MM.1S (cell line): ENCODE results near the gene GPAT3.

Source experiments
- DNase-seq: peaks from one replicate; pipeline ENCODE4 v3.0.0-alpha.2; 2015
- H2AFZ ChIP-seq: fragments of 300-600 bp; sonication (generic); 2 replicates; pipeline ENCODE4 v1.6.0; 2016; ENCODE audit warnings: antibody characterized with exemption, low read length
- H3F3A ChIP-seq: fragments of 300-600 bp; sonication (generic); 2 replicates; pipeline ENCODE4 v1.6.1; 2016; ENCODE audit warnings: mild to moderate bottlenecking, antibody characterized with exemption, low read length, moderate library complexity, mixed read lengths; ENCODE audit not compliant: insufficient read depth
- H3K27ac ChIP-seq: fragments of 300-600 bp; sonication (generic); 2 replicates; pipeline ENCODE4 v1.5.1; 2016; ENCODE audit warnings: mild to moderate bottlenecking, low read length
- H3K27me3 ChIP-seq: fragments of 300-600 bp; sonication (generic); replicated peaks from 2 replicates; pipeline ENCODE4 v1.6.0; 2016; ENCODE audit warnings: low read length; ENCODE audit not compliant: insufficient read depth
- H3K36me3 ChIP-seq: fragments of 300-600 bp; sonication (generic); replicated peaks from 2 replicates; pipeline ENCODE4 v1.6.1; 2016; ENCODE audit warnings: mild to moderate bottlenecking, low read length, mixed read lengths; ENCODE audit not compliant: insufficient read depth
- H3K4me1 ChIP-seq: fragments of 300-600 bp; sonication (generic); 2 replicates; pipeline ENCODE4 v1.6.1; 2016; ENCODE audit warnings: low read length, mixed read lengths
- H3K4me2 ChIP-seq: fragments of 300-600 bp; sonication (generic); 2 replicates; pipeline ENCODE4 v1.6.0; 2016; ENCODE audit warnings: low read depth, low read length
- H3K4me3 ChIP-seq: fragments of 300-600 bp; sonication (generic); 2 replicates; pipeline ENCODE4 v1.5.1; 2016; ENCODE audit warnings: low read length, mixed read lengths
- H3K79me2 ChIP-seq: fragments of 300-600 bp; sonication (generic); 2 replicates; pipeline ENCODE4 v1.6.1; 2016; ENCODE audit warnings: mixed run types, low read length, mixed read lengths
- H3K9ac ChIP-seq: fragments of 300-600 bp; sonication (generic); 2 replicates; pipeline ENCODE4 v1.6.1; 2016; ENCODE audit warnings: low read length, mixed read lengths
- H3K9me2 ChIP-seq: fragments of 300-600 bp; sonication (generic); replicated peaks from 2 replicates; pipeline ENCODE4 v1.6.1; 2016; ENCODE audit warnings: mild to moderate bottlenecking, low read length, mixed read lengths; ENCODE audit not compliant: insufficient read depth
- H3K9me3 ChIP-seq: fragments of 300-600 bp; sonication (generic); replicated peaks from 2 replicates; pipeline ENCODE4 v1.6.1; 2016; ENCODE audit warnings: mild to moderate bottlenecking, low read length, mixed read lengths; ENCODE audit not compliant: insufficient read depth
- H4K20me1 ChIP-seq: fragments of 300-600 bp; sonication (generic); 2 replicates; pipeline ENCODE4 v1.6.1; 2016; ENCODE audit warnings: mild to moderate bottlenecking, low read length, moderate library complexity, mixed read lengths; ENCODE audit not compliant: insufficient read depth
- CTCF ChIP-seq: fragments of 300-600 bp; sonication (generic); IDR thresholded peaks from 2 replicates; pipeline ENCODE4 v1.5.1; 2016; ENCODE audit warnings: antibody characterized with exemption, low read length, mixed read lengths
- EZH2 ChIP-seq: fragments of 300-600 bp; sonication (generic); optimal IDR thresholded peaks from 2 replicates; pipeline ENCODE3; 2017; ENCODE audit warnings: low read depth, mild to moderate bottlenecking, antibody characterized with exemption, low read length, mixed read lengths
- EZH2phosphoT487 ChIP-seq: fragments of 300-600 bp; sonication (generic); IDR thresholded peaks from 2 replicates; pipeline ENCODE4 v1.6.1; 2018; ENCODE audit warnings: antibody characterized with exemption, low read length

The GPAT3 gene

GRCh38 chr4:83548151-83548905 is 12.4 kb downstream of the GPAT3 start:
- DNase-seq = no peak
- H3K36me3 ChIP-seq = no peaks in the 10 kb centered on the region
- peaks cover 8% of the 10 kb centered on the region; the same call in 1 of the 2 replicates for H3K4me1 ChIP-seq

DNA sequence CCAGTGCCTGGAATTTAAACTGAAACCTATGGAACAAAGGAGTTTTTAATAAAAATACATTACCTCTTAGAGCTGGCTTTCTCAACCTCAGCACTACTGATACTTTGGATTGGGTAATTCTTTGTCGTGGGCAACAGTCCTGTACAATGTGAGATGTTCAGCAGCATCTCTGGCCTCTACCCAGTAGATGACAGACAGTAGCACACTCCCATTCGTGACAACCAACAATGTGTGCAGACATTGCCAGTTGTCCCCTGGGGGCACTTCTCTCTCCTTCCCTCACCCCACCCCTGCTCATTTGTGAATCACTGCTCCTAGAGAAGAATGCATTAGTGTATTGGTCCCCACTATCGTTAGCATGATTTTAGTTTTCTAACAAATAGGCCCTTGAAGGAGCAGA is 16.2 kb downstream of the GPAT3 start:
- Histone ChIP-seq H4K20me1 (no peaks in the 10 kb centered on the region), H3K9me3 (no peaks in the 10 kb centered on the region), H3F3A (no peaks in the 10 kb centered on the region), H3K27ac (no peak overlapping the region), H3K27me3 (no peaks in the 10 kb centered on the region), H3K4me2 (no peak overlapping the region), H2AFZ (no peak overlapping the region), H3K79me2 (no peaks in the 10 kb centered on the region), H3K36me3 (no peaks in the 10 kb centered on the region), H3K4me3 (no peak overlapping the region), H3K9ac (no peak overlapping the region), H3K9me2 (no peaks in the 10 kb centered on the region), H3K4me1 (peaks cover 8% of the 10 kb centered on the region; the same call in 1 of the 2 replicates)
- DNase-seq = no peak
- no peak for TF ChIP-seq CTCF
- no peak for TF ChIP-seq EZH2
- TF ChIP-seq EZH2phosphoT487 = no peak

More at GRCh38 chr4:83548151-83548905, 12.4 kb downstream of the GPAT3 start:
- H3K4me2 ChIP-seq = no peak overlapping the region
- no peak overlapping the region for H3K27ac ChIP-seq
- no peak overlapping the region for H3K9ac ChIP-seq
- no peaks in the 10 kb centered on the region for H3K9me2 ChIP-seq
- no peak overlapping the region for H3K4me3 ChIP-seq
- H3F3A ChIP-seq = no peaks in the 10 kb centered on the region
- no peaks in the 10 kb centered on the region for H3K79me2 ChIP-seq
- no peak for TF ChIP-seq CTCF
- H2AFZ ChIP-seq = no peak overlapping the region
- no peaks in the 10 kb centered on the region for H3K9me3 ChIP-seq
- no peaks in the 10 kb centered on the region for H3K27me3 ChIP-seq
- no peaks in the 10 kb centered on the region for H4K20me1 ChIP-seq

DNA sequence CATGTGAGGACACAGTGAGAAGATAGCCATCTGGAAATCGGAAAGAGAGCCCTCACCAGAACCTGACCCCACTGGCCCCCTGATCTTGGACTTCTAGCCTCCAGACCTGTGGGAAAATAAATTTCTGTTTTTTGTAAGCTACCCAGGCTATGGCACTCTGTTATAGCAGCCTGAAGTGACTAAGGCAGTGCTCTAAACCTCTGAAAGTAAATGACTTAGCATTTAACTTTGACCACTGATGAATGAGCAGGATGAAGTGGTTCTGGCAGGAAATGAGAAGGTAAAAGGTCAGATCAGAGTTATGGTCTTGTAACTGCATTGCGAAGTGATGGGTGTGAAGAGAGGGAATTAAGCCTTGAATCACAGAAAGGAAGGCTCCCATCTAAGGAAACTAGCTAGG is 17.0 kb downstream of the GPAT3 start:
- DNase-seq = peak; percentile 70

More for the DNA sequence above, 17.0 kb downstream of the GPAT3 start:
- H4K20me1 ChIP-seq = no peaks in the 10 kb centered on the region
- no peaks in the 10 kb centered on the region for H3K36me3 ChIP-seq
- H3K79me2 ChIP-seq = no peaks in the 10 kb centered on the region
- no peak overlapping the region for H2AFZ ChIP-seq
- TF ChIP-seq EZH2 = no peak
- TF ChIP-seq EZH2phosphoT487 = no peak
- TF ChIP-seq CTCF = no peak
- H3K4me1 ChIP-seq = peaks cover 8% of the 10 kb centered on the region; the same call in 1 of the 2 replicates
- H3F3A ChIP-seq = no peaks in the 10 kb centered on the region
- no peaks in the 10 kb centered on the region for H3K27me3 ChIP-seq
- no peaks in the 10 kb centered on the region for H3K9me3 ChIP-seq
- no peaks in the 10 kb centered on the region for H3K9me2 ChIP-seq
- no peak overlapping the region for H3K4me2 ChIP-seq
- no peak overlapping the region for H3K4me3 ChIP-seq
- H3K27ac ChIP-seq = no peak overlapping the region
- no peak overlapping the region for H3K9ac ChIP-seq
